ENCODE measurements around the gene MYO10. TPM values are rescaled to one million over a fixed set of nuclear protein-coding genes. Genes with fewer than 3 reads are reported as not detected.
A peak's percentile ranks its signal among the peaks of the same experiment; 100 is the strongest.
"Not testable (repeated sequence)": the region's sequence is repeated elsewhere in the genome, so short reads cannot be mapped to it uniquely, and the experiment has no call there.

The MYO10 gene
- under 1 TPM in 1 of 2 experiments, not detected in 1; 0.23 TPM for total RNA-seq

DNA sequence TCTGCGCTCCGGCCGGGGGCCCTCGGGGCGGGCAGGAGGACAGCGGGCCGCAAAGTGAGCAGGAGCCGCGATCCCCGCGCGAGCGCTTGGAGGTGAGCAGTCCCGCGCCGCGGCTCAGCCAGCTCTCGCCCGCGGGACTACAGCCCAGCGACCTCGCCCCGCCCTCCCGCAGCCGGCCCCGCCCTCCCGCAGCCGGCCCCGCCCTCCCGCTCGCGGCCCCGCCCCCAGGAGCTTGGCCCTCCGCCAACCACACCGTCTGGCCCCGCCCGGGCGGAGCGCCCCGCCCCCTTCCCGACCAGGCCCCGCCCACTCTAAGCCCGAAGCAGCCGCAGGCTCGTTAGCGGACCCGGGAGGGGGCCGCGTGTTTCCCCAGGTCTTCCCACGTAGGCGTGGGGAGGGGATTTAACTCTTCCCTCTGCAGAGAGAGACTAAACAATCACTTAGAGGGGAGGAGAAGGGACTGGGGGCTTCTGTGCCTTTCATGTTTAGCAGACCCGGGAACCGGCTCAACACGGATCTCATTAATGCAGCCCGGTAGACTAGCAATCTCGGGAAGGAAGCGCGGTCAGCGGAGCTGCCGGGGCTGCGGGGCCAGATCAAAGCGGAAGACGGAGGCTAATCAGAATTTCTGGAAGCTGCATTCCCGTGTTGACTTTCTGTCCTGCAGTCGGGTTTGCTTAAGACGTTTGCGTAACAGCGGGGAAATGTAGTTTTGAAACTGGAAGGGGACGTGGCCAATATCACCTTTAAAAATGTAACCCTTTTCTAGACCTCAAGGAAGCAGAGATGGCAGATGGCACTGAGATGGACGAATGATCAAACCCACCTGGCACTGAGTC, at the start of gene MYO10:
Gene MYO10, minus strand, starts transcription at position 139 of the 839 bp plus-strand sequence. CDS start 480 bp downstream, outside the sequence.
- CTCF ChIA-PET = no interaction called here
- Mint-ChIP-seq H3K9me3 (no peaks in the 10 kb centered on the region), H3K36me3 (ENCODE audit: low read depth) (no peaks in the 10 kb centered on the region), H3K27me3 (peaks cover 45% of the 10 kb centered on the region), H3K27ac (no peak within 1 kb of the TSS), H3K4me3 (peak within 1 kb of the TSS; percentile 60), H3K4me1 (peaks cover 11% of the 10 kb centered on the region)
- DNase-seq = peak; percentile 54
- POLR2A ChIA-PET = interaction anchor here (0.7 kb wide), 1 partner anchor 9 kb away, joined by 3 read pairs; no protein-coding TSS in a partner anchor

DNA sequence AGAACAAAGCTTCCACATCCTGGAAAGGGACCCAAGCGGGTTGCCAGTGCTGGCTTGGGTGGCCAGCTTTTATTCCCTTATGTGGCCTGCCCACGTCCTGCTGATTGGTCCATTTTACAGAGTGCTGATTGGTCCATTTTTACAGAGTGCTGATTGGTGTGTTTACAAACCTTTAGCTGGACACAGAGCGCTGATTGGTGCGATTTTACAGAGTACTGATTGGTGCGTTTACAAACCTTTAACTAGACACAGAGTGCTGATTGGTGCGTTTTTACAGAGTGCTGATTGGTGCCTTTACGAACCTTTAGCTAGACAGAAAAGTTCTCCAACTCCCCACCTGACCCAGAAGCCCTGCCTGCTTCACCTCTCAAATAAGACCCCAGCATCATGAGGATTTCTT, 49.2 kb upstream of the MYO10 start:
- H3K4me1 Mint-ChIP-seq; DNase-seq; H3K4me3 Mint-ChIP-seq; H3K36me3 Mint-ChIP-seq (ENCODE audit: low read depth); H3K27me3 Mint-ChIP-seq; CTCF ChIA-PET; POLR2A ChIA-PET; H3K27ac Mint-ChIP-seq: not testable (repeated sequence)
- peaks cover 13% of the 10 kb centered on the region for H3K9me3 Mint-ChIP-seq

DNA sequence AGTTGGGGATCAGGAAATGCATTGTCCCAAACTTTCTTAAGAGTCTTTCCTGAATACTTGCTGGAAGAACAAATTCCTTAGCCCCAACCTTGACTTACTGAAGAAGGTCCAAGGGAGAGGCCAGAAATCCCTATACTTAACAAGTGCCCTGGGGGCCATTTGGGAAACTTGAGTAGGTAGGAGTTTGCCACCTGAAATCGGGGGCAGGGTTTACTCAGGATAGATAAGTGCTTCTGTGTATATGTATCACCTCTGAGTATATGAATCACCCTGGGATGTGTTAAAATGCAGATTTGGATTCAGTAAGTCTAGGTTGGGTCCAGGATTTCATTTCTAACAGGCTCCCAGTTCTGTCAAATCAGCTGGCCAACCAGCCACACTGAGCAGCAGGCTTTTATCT, 47.9 kb upstream of the MYO10 start:
- ChIA-PET POLR2A (no interaction called here), CTCF (no interaction called here)
- Mint-ChIP-seq H3K9me3 (peaks cover 10% of the 10 kb centered on the region), H3K36me3 (ENCODE audit: low read depth) (no peaks in the 10 kb centered on the region), H3K4me3 (no peak overlapping the region), H3K27ac (no peak overlapping the region), H3K27me3 (no peaks in the 10 kb centered on the region), H3K4me1 (no peaks in the 10 kb centered on the region)
- DNase-seq = no peak

DNA sequence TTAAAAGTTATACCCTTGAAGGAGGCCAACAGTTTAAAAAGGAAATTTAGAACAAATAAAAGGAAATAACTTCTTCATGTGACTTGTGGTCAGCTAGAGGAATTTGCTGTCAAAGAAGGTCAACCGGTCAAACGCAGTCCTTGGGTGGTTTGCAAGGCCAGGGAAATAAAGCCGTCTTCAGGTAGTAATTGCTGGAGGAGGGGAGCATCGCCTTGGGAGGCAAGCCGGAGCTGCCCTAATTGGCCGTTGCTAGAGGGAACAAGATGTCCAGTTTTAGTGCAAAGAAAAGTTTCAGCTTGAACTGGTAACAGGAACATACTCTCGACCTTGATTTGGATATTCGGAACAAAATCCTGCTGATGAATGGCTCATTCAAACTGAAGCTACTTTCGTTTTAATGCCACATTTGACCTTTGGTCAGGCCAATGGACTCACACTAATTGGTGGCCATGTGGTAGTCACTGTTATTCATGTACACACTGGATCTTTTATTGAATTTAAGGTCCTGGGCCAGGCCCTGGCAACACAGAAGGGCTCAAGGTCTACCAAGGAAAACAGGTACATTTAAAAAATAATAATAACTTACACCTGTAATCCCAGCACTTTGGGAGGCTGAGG, 47.0 kb upstream of the MYO10 start:
- POLR2A ChIA-PET = no interaction called here
- no peak for DNase-seq
- H3K4me1 Mint-ChIP-seq = no peaks in the 10 kb centered on the region
- H3K4me3 Mint-ChIP-seq = no peak overlapping the region
- CTCF ChIA-PET = no interaction called here
- H3K36me3 Mint-ChIP-seq (ENCODE audit: low read depth) = no peaks in the 10 kb centered on the region
- no peak overlapping the region for H3K27ac Mint-ChIP-seq
- H3K27me3 Mint-ChIP-seq = no peaks in the 10 kb centered on the region
- H3K9me3 Mint-ChIP-seq = peaks cover 10% of the 10 kb centered on the region

DNA sequence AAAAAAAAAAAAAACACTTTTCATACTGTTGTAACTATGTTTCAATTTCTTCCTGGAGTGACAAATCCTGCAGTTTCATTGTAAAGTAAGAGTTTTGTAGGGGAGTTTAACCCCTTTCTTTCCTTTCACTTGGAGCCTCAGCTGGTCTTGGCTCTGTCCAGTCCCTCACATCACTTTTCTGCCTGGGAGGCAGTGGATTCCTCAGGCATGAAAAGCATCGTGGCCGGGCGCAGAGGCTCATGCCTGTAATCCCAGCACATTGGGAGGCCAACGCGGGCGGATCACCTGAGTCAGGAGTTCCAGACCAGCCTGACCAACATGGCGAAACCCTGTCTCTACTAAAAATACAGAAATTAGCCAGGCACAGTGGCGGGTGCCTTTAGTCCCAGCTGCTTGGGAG, 45.6 kb upstream of the MYO10 start:
- DNase-seq = no peak
- CTCF ChIA-PET = no interaction called here

DNA sequence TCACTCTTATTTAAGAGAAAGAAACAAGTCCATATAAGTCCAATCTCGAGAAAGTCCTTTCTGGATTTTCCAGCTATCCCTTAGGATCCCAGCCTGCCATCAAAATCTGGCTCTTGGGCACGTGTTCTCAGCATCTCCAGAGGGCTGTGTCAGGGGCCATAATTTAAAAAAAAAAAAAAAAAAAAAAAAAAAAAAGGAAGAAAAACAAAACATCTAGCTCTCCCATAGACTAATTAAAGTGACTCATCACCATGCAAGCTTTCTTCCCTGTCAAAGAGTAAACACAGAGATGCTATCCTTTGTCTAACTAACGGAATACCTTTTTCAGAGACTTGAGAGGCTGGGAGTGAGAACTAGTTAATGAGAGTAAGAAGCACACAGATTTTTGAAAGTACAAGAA, 44.9 kb upstream of the MYO10 start:
- Mint-ChIP-seq H3K4me3 (no peak overlapping the region), H3K36me3 (ENCODE audit: low read depth) (no peaks in the 10 kb centered on the region), H3K4me1 (no peaks in the 10 kb centered on the region), H3K27me3 (no peaks in the 10 kb centered on the region), H3K27ac (no peak overlapping the region), H3K9me3 (peaks cover 8% of the 10 kb centered on the region)
- ChIA-PET POLR2A (no interaction called here), CTCF (no interaction called here)
- no peak for DNase-seq

More for the DNA sequence above, 45.6 kb upstream of the MYO10 start:
- no peaks in the 10 kb centered on the region for H3K4me1 Mint-ChIP-seq
- no peak overlapping the region for H3K27ac Mint-ChIP-seq
- H3K9me3 Mint-ChIP-seq = peaks cover 10% of the 10 kb centered on the region
- no peaks in the 10 kb centered on the region for H3K27me3 Mint-ChIP-seq
- H3K4me3 Mint-ChIP-seq = no peak overlapping the region
- POLR2A ChIA-PET = no interaction called here
- no peaks in the 10 kb centered on the region for H3K36me3 Mint-ChIP-seq (ENCODE audit: low read depth)

DNA sequence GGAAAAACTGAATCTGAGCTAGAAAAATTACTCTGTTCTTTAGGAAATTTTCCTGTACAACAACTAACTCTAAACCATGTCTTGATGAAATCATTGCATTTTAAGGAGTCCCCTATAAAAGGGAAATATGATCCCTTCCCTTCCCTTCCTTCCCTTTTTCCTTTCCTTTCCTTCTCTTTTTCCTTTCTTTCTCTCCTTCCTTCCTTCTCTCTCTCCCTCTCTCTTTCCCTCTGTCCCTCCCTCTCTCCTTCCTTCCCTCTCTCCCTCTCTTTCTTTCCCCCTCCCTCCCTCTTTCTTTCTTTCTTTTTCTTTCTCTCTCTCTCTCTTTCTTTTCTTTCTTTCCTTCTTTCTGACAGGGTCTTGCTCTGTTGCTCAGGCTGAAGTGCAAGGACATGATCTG, 42.2 kb upstream of the MYO10 start:
- CTCF ChIA-PET = no interaction called here
- Mint-ChIP-seq H3K4me1 (no peaks in the 10 kb centered on the region), H3K27ac (no peak overlapping the region), H3K9me3 (peaks cover 3% of the 10 kb centered on the region), H3K36me3 (ENCODE audit: low read depth) (no peaks in the 10 kb centered on the region), H3K27me3 (no peaks in the 10 kb centered on the region), H3K4me3 (no peak overlapping the region)
- POLR2A ChIA-PET = no interaction called here
- DNase-seq = no peak

DNA sequence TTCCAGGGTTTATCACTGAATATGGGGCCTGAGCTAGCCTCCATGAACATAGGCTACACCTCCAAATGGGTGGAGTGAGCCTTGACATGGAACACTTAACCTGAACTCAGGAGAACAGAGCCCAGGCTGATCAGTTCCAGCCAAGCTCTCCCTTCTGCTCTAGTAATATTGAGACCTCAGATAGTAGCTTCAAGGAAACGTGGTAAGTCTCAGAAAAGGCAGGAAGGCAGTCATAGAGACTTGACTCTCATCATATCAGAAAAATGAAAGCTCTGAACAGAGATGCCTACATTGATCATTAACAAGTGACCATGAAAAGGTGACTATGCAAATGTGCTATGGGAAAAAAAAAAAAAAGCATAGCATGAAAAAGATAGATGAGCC, 40.5 kb upstream of the MYO10 start:
- Mint-ChIP-seq H3K9me3 (peaks cover 3% of the 10 kb centered on the region), H3K27ac (no peak overlapping the region), H3K4me1 (no peaks in the 10 kb centered on the region), H3K27me3 (no peaks in the 10 kb centered on the region), H3K36me3 (ENCODE audit: low read depth) (no peaks in the 10 kb centered on the region), H3K4me3 (no peak overlapping the region)
- no peak for DNase-seq
- ChIA-PET CTCF (no interaction called here), POLR2A (no interaction called here)

DNA sequence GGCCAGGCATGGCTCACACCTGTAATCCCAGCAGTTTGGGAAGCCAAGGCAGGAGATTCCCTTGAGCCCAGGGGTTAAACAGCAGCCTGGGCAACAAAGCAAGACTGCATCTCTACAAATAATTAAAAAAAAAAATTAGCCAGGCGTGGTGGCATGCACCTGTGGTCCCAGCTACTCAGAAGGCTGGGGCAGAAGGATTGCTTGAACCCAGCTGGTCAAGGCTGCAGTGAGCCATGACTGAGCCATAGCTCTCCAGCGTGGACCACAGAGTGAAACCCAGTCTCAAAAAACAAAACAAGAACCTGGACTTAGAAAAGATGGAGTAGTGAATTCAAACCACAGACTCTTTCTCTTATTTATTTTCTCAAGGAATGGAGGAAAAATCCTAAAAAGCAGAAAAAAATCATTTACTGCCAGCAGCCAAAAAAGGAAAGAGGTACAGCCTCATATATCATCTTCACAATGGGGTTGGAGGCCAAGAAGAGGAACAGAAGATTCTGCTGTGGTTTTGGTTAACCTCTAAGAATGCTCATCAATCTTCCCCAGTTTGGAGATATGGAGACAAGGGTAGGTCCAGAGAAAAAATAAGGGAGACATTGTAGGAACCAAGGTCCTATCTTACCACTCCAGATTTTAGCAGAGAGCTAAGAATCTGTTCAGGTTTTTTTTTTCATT, 40.0 kb upstream of the MYO10 start:
- H3K27ac Mint-ChIP-seq = no peak overlapping the region
- H3K27me3 Mint-ChIP-seq = no peaks in the 10 kb centered on the region
- POLR2A ChIA-PET = no interaction called here
- H3K36me3 Mint-ChIP-seq (ENCODE audit: low read depth) = no peaks in the 10 kb centered on the region
- no peaks in the 10 kb centered on the region for H3K4me1 Mint-ChIP-seq
- H3K4me3 Mint-ChIP-seq = no peak overlapping the region
- CTCF ChIA-PET = no interaction called here
- DNase-seq = no peak
- H3K9me3 Mint-ChIP-seq = peaks cover 3% of the 10 kb centered on the region

DNA sequence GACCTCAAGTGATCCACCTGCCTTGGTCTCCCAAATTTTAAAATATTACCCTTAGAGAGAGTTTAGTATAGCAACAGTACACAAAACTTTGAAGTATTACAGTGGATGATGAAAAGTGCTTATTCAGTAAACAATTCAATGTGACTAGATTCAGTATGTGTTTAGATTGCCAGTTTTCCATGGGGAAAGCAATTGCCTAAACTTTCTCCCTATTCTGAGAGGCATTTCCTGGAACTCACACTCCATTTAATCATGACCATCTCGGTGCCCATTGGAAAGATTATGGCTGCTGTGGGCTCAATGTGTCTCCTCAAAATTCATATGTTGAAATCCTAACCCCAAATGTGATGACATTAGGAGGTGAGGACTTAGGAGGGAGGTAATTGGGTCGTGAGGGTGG, 38.9 kb upstream of the MYO10 start:
- Mint-ChIP-seq H3K27me3 (no peaks in the 10 kb centered on the region), H3K36me3 (ENCODE audit: low read depth) (no peaks in the 10 kb centered on the region), H3K4me1 (no peaks in the 10 kb centered on the region), H3K4me3 (no peak overlapping the region), H3K9me3 (peaks cover 3% of the 10 kb centered on the region), H3K27ac (no peak overlapping the region)
- no peak for DNase-seq
- ChIA-PET CTCF (no interaction called here), POLR2A (no interaction called here)

DNA sequence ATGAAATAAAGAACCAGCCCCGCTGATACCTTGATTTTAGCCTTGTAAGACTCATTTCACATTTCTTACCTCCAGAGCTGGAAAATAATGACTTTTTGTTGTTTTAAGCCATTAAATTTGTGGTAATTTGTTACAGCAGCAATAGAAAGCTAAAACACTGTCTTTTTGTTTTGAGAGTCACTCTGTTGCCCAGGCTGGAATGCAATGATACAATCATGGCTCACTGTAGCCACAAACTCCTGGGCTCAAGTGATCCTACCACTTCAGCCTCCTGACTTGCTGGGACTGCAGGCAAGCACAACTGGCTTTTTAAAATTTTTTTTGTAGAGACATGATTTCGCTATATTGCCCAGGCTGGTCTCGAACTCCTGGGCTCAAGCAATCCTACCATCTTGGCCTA, 34.7 kb upstream of the MYO10 start:
- ChIA-PET POLR2A (no interaction called here), CTCF (no interaction called here)
- no peaks in the 10 kb centered on the region for H3K4me1 Mint-ChIP-seq
- DNase-seq = no peak
- H3K27me3 Mint-ChIP-seq = no peaks in the 10 kb centered on the region
- H3K4me3 Mint-ChIP-seq = no peak overlapping the region
- H3K27ac Mint-ChIP-seq = no peak overlapping the region
- H3K9me3 Mint-ChIP-seq = peaks cover 3% of the 10 kb centered on the region
- no peaks in the 10 kb centered on the region for H3K36me3 Mint-ChIP-seq (ENCODE audit: low read depth)

DNA sequence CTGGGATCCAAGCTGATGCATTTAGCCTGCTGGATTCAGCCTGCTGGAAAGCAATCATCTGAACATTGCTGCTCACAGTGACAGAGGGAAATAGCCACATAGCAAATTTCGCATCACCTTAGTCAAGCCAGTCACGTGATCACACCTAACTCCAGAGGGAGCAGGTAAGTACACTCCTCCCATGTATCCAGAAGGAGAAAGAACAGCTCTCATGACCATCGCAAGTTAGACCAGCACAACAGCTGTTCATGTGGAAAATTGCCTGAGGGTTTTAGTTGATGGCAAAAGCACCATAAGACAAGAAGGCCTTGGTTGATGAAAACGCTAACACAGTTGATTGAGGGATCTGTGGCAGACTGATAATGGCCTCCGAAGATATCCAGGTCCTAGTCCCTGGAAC, 34.2 kb upstream of the MYO10 start:
- ChIA-PET CTCF (no interaction called here), POLR2A (no interaction called here)
- H3K36me3 Mint-ChIP-seq (ENCODE audit: low read depth) = no peaks in the 10 kb centered on the region
- no peak overlapping the region for H3K27ac Mint-ChIP-seq
- H3K27me3 Mint-ChIP-seq = no peaks in the 10 kb centered on the region
- no peak for DNase-seq
- H3K4me1 Mint-ChIP-seq = no peaks in the 10 kb centered on the region
- H3K9me3 Mint-ChIP-seq = peaks cover 3% of the 10 kb centered on the region
- H3K4me3 Mint-ChIP-seq = no peak overlapping the region

DNA sequence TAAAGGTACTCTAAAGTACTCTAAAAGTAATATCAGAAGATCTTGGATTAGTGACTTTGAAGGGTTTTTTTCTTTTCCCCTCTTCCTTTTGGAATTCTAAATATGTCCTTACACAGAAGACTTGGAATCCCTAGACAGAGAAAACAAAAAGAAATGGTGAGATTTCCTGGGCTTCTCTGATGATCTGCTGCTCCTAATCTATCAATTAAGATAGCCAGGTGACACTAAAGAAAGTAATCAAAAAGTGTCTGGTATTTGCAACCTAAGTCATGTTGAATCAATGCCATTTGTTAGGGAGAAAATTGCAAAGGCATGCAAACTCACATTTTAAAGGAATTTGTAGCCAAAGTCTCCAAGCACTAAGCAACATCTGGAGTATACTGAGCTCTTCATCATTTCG, 29.5 kb upstream of the MYO10 start:
- CTCF ChIA-PET = no interaction called here
- H3K27me3 Mint-ChIP-seq = no peaks in the 10 kb centered on the region
- POLR2A ChIA-PET = no interaction called here

DNA sequence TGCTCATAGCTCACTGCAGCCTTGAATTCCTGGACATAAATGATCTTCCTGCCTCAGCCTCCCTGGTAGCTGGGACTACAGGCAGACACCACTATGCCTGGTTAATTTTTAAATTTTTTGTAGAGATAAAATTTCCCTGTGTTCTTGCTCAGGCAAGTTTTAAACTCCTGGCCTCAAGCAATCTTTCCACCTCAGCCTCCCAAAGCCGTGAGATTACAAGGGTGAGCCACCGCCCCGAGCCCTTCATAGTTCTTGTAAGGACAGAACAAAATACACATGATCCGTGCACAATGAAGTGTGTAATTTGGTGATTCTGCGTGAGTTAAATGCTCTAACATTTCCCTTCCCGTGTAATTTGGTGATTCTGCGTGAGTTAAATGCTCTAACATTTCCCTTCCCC, 27.7 kb upstream of the MYO10 start:
- ChIA-PET POLR2A (no interaction called here), CTCF (no interaction called here)
- H3K27ac Mint-ChIP-seq = no peak overlapping the region

More for the DNA sequence above, 29.5 kb upstream of the MYO10 start:
- Mint-ChIP-seq H3K4me3 (no peak overlapping the region), H3K4me1 (no peaks in the 10 kb centered on the region), H3K9me3 (no peaks in the 10 kb centered on the region), H3K27ac (no peak overlapping the region), H3K36me3 (ENCODE audit: low read depth) (no peaks in the 10 kb centered on the region)
- DNase-seq = no peak

More for the DNA sequence above, 27.7 kb upstream of the MYO10 start:
- H3K9me3 Mint-ChIP-seq = no peaks in the 10 kb centered on the region
- no peaks in the 10 kb centered on the region for H3K4me1 Mint-ChIP-seq
- H3K4me3 Mint-ChIP-seq = no peak overlapping the region
- DNase-seq = no peak
- H3K36me3 Mint-ChIP-seq (ENCODE audit: low read depth) = no peaks in the 10 kb centered on the region
- H3K27me3 Mint-ChIP-seq = no peaks in the 10 kb centered on the region
